IMR-90 (cell line): ENCODE measurements around the gene RTL5. TPM values are rescaled to one million over a fixed set of nuclear protein-coding genes. Genes with fewer than 3 reads are reported as not detected.

ENCODE experiments used
- ATAC-seq: fragments of 200-7000 bp; cut with Tn5 transposase; 2 replicates; pipeline ENCODE4 v1.9.1; 2020; ENCODE audit warnings: low read depth, mild to moderate bottlenecking, moderate library complexity
- BruUV-seq: library from RNA; stranded (reverse); fragments of 400-500 nt; replicated peaks from 2 replicates; lab custom pipeline; 2021; lab: Mats Ljungman, UMichigan
- CTCF ChIA-PET: fragments of 300-600 bp; formaldehyde crosslinking; extraction: SDS; loops from one replicate; lab custom pipeline; 2021; ENCODE audit warnings: antibody characterized with exemption; lab: Yijun Ruan, JAX
- POLR2A ChIA-PET: fragments of 300-600 bp; sonication (Branson Sonifier 250); formaldehyde crosslinking; loops from one replicate; lab custom pipeline; 2022; ENCODE audit warnings: antibody characterized with exemption; ENCODE audit not compliant: unreplicated experiment; lab: Charles Lee
- DNase-seq: peaks from one replicate; pipeline ENCODE4 v3.0.0; 2013
- H2AFZ ChIP-seq: replicated peaks from 2 replicates; pipeline ENCODE3; 2013; ENCODE audit warnings: low read length, mild to moderate bottlenecking; ENCODE audit not compliant: poor library complexity
- H2AK5ac ChIP-seq: 2 replicates; pipeline ENCODE4 v1.6.1; 2013; ENCODE audit warnings: low read depth, low read length, inconsistent platforms
- H2AK9ac ChIP-seq: replicated peaks from 2 replicates; pipeline ENCODE3; 2013; ENCODE audit warnings: mild to moderate bottlenecking, low read depth, low read length, moderate library complexity; ENCODE audit not compliant: poor library complexity
- H2BK120ac ChIP-seq: 2 replicates; pipeline ENCODE4 v1.6.1; 2013; ENCODE audit warnings: low read depth, low read length, inconsistent platforms
- H2BK15ac ChIP-seq: 3 replicates; pipeline ENCODE4 v1.6.1; 2013; ENCODE audit warnings: low read depth, low read length, inconsistent platforms
- H2BK20ac ChIP-seq: 2 replicates; pipeline ENCODE4 v1.6.1; 2013; ENCODE audit warnings: low read depth, mild to moderate bottlenecking, inconsistent platforms, low read length, moderate library complexity
- H2BK5ac ChIP-seq: 2 replicates; pipeline ENCODE4 v1.6.1; 2013; ENCODE audit warnings: mild to moderate bottlenecking, low read depth, low read length, inconsistent platforms; ENCODE audit not compliant: poor library complexity, severe bottlenecking
- H3K14ac ChIP-seq: replicated peaks from 2 replicates; pipeline ENCODE4 v1.6.1; 2013; ENCODE audit warnings: low read depth, low read length, inconsistent platforms
- H3K18ac ChIP-seq: 2 replicates; pipeline ENCODE4 v1.6.1; 2013; ENCODE audit warnings: low read depth, low read length, control low read depth
- H3K23ac ChIP-seq: 2 replicates; pipeline ENCODE4 v1.6.1; 2013; ENCODE audit warnings: low read depth, low read length, inconsistent platforms
- H3K27ac ChIP-seq: 2 replicates; pipeline ENCODE4 v1.5.1; 2013; ENCODE audit warnings: mild to moderate bottlenecking, control low read depth, low read length; ENCODE audit not compliant: insufficient read depth
- H3K27me3 ChIP-seq: 2 replicates; pipeline ENCODE4 v1.6.1; 2013; ENCODE audit warnings: low read length; ENCODE audit not compliant: control insufficient read depth, insufficient read depth
- H3K36me3 ChIP-seq: 2 replicates; pipeline ENCODE4 v1.6.1; 2013; ENCODE audit warnings: low read length, mixed read lengths; ENCODE audit not compliant: control insufficient read depth, insufficient read depth
- H3K4ac ChIP-seq: 2 replicates; pipeline ENCODE4 v1.6.1; 2013; ENCODE audit warnings: low read depth, low read length, inconsistent platforms
- H3K4me1 ChIP-seq: 2 replicates; pipeline ENCODE4 v1.6.1; 2013; ENCODE audit warnings: low read length, mixed read lengths; ENCODE audit not compliant: control insufficient read depth, insufficient read depth
- H3K4me2 ChIP-seq: 2 replicates; pipeline ENCODE4 v1.6.1; 2013; ENCODE audit warnings: low read depth, mild to moderate bottlenecking, control low read depth, low read length, moderate library complexity
- H3K4me3 ChIP-seq: 2 replicates; pipeline ENCODE4 v1.5.1; 2013; ENCODE audit warnings: low read depth, mild to moderate bottlenecking, control low read depth, low read length, moderate library complexity; ENCODE audit not compliant: insufficient read depth
- H3K56ac ChIP-seq: 2 replicates; pipeline ENCODE4 v1.6.1; 2013; ENCODE audit warnings: low read length, inconsistent platforms; ENCODE audit not compliant: insufficient read depth; ENCODE audit errors: extremely low read depth
- H3K79me1 ChIP-seq, 2 experiments: 2 replicates each; pipeline ENCODE4 v1.6.1; 2013; ENCODE audit warnings: low read length in 2 of 2, inconsistent platforms in 1 of 2, low read depth in 1 of 2
- H3K9ac ChIP-seq: 2 replicates; pipeline ENCODE4 v1.6.1; 2013; ENCODE audit warnings: low read depth, low read length, control low read depth
- H3K9me1 ChIP-seq: 2 replicates; pipeline ENCODE4 v1.6.1; 2013; ENCODE audit warnings: low read length, inconsistent platforms; ENCODE audit not compliant: insufficient read depth
- H3K9me3 ChIP-seq: 2 replicates; pipeline ENCODE4 v1.6.1; 2013; ENCODE audit warnings: low read length; ENCODE audit not compliant: control insufficient read depth, insufficient read depth
- H4K20me1 ChIP-seq: 2 replicates; pipeline ENCODE4 v1.6.1; 2013; ENCODE audit warnings: low read length, inconsistent platforms; ENCODE audit not compliant: insufficient read depth
- H4K5ac ChIP-seq: 2 replicates; pipeline ENCODE4 v1.6.1; 2013; ENCODE audit warnings: mild to moderate bottlenecking, low read depth, low read length, control low read depth
- H4K8ac ChIP-seq, 2 experiments: 2 replicates each; pipeline ENCODE4 v1.6.1; 2013; ENCODE audit warnings: low read depth in 2 of 2, low read length in 2 of 2, control low read depth in 1 of 2, inconsistent platforms in 1 of 2
- H4K91ac ChIP-seq: 2 replicates; pipeline ENCODE4 v1.6.1; 2013; ENCODE audit warnings: low read depth, low read length, inconsistent platforms; ENCODE audit not compliant: insufficient read depth
- BHLHE40 ChIP-seq: fragments of 150-350 bp; IDR thresholded peaks from 2 replicates; pipeline ENCODE4 v1.6.1; 2016; ENCODE audit warnings: mild to moderate bottlenecking, low read depth, low read length
- CEBPB ChIP-seq: IDR thresholded peaks from 2 replicates; pipeline ENCODE4 v1.6.1; 2012; ENCODE audit warnings: low read depth, low read length, improper control_type of control experiment
- CHD1 ChIP-seq: IDR thresholded peaks from 2 replicates; pipeline ENCODE4 v1.6.1; 2012; ENCODE audit warnings: low read depth, low read length, improper control_type of control experiment
- FOS ChIP-seq: fragments of 150-350 bp; IDR thresholded peaks from 2 replicates; pipeline ENCODE4 v1.6.1; 2016; ENCODE audit warnings: low read depth, low read length
- MAFK ChIP-seq: IDR thresholded peaks from 2 replicates; pipeline ENCODE4 v1.6.1; 2012; ENCODE audit warnings: low read depth, low read length, improper control_type of control experiment
- POLR2A ChIP-seq: IDR thresholded peaks from 2 replicates; pipeline ENCODE4 v1.6.1; 2012; ENCODE audit warnings: mild to moderate bottlenecking, low read depth, low read length
- RAD21 ChIP-seq: IDR thresholded peaks from 2 replicates; pipeline ENCODE4 v1.6.1; 2012; ENCODE audit warnings: low read length, improper control_type of control experiment
- WGBS, 2 experiments: methylation state at CpG; one replicate each; pipeline versions ENCODE4 v1.1.5 to v1.1.7; 2013; ENCODE audit warnings: missing lambda C conversion rate in 2 of 2; ENCODE audit not compliant: insufficient read length in 1 of 2; ENCODE audit errors: extremely low coverage in 2 of 2; 5-methylcytosine and 5-hydroxymethylcytosine counted together
- dilution Hi-C: fragments of 300-500 bp; cut with HindIII; formaldehyde crosslinking; loops from one replicate; pipeline ENCODE4 v1.14.3; 2018; ENCODE audit warnings: low sequenced_read_pairs; ENCODE audit not compliant: unreplicated experiment
- in situ Hi-C: fragments of 300-500 bp; cut with MboI; formaldehyde crosslinking; loops from 3 replicates; pipeline ENCODE4 v1.14.3; 2019; ENCODE audit warnings: low sequenced_read_pairs, inconsistent platforms, mixed read lengths
- intact Hi-C: fragments of 100-400 bp; cut with micrococcal nuclease; formaldehyde crosslinking; loops from 2 replicates; pipeline ENCODE4 v1.10.0; 2022
- polyA plus RNA-seq, 3 experiments: library from polyadenylated mRNA; depleted of rRNA; stranded (reverse); fragments of >200 nt; gene quantifications; 2 replicates each; pipeline ENCODE4 v1.2.3, GENCODE V29; 2012; ENCODE audit warnings: low replicate concordance in 1 of 3
- total RNA-seq: library from RNA; depleted of rRNA; stranded (reverse); fragments of >200 nt; gene quantifications from 2 replicates; pipeline ENCODE4 v1.2.3, GENCODE V29; 2012
- TF ChIP-seq, protein P1 (sequence below): fragments of 150-350 bp; IDR thresholded peaks from 2 replicates; pipeline ENCODE4 v1.6.1; 2017; ENCODE audit warnings: mild to moderate bottlenecking, antibody characterized with exemption, low read length, low read depth
- TF ChIP-seq, protein P2 (sequence below): conservative IDR thresholded peaks from 2 replicates; pipeline ENCODE4 v1.5.1; 2012; ENCODE audit warnings: mild to moderate bottlenecking, low read depth, low read length, improper control_type of control experiment

RTL5 gene
- total and polyA plus RNA-seq, 2 of the 4 experiments (the other 2 are of a cell fraction) = 0.90 to 2.5 TPM

DNA sequence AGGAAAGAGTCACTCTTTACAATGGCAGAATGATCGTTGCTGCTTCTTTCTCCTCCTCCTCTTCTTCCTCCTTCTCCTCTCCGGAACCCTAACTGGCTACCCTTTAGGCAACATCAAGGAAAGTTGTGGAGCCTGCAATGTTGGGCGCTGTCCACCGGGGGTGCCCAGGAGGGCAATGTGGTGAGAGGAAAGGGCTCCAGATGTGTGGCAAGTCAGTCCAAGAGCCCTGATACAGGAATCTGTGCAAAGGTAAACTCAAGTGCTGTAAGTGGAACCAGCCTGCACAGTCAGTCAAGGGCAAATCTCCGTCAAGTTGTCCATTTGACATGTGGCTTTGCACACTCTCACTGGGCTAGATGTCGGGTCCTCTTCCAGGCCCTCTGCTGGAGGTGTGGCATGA lies 2.8 kb downstream of the RTL5 start:
- Histone ChIP-seq H3K27me3 (peaks cover 50% of the 10 kb centered on the region), H2BK120ac (no peak overlapping the region), H4K91ac (no peak overlapping the region), H3K4me2 (no peak overlapping the region), H3K79me1 (no peaks in the 10 kb centered on the region), H3K27ac (no peak overlapping the region), H4K8ac (no peak overlapping the region), H2AK5ac (no peak overlapping the region), H3K56ac (no peak overlapping the region), H4K5ac (no peak overlapping the region), H3K9ac (no peak overlapping the region), H3K18ac (no peak overlapping the region), H3K9me1 (no peaks in the 10 kb centered on the region), H2BK20ac (no peak overlapping the region), H3K23ac (no peak overlapping the region), H3K4me1 (peaks cover 2% of the 10 kb centered on the region; the same call in 1 of the 2 replicates), H2AK9ac (no peak overlapping the region), H3K4ac (no peak overlapping the region), H3K36me3 (no peaks in the 10 kb centered on the region), H2AFZ (no peak overlapping the region), H2BK15ac (no peak overlapping the region), H2BK5ac (no peak overlapping the region), H3K9me3 (peaks cover 4% of the 10 kb centered on the region; the same call in 1 of the 2 replicates), H3K14ac (no peak overlapping the region), H4K20me1 (no peaks in the 10 kb centered on the region), H3K4me3 (no peak overlapping the region)
- dilution Hi-C loops (no loop called here), in situ Hi-C loops (loop anchor here (5.0 kb wide), 1 partner anchor 107 kb away; no protein-coding TSS in a partner anchor), intact Hi-C loops (no loop called here)
- ATAC-seq (no peak), DNase-seq (no peak)
- no peak for TF ChIP-seq BHLHE40
- TF ChIP-seq, protein P1, sequence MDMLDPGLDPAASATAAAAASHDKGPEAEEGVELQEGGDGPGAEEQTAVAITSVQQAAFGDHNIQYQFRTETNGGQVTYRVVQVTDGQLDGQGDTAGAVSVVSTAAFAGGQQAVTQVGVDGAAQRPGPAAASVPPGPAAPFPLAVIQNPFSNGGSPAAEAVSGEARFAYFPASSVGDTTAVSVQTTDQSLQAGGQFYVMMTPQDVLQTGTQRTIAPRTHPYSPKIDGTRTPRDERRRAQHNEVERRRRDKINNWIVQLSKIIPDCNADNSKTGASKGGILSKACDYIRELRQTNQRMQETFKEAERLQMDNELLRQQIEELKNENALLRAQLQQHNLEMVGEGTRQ = no peak
- TF ChIP-seq MAFK = no peak
- TF ChIP-seq CHD1 = no peak
- no peak for TF ChIP-seq FOS
- TF ChIP-seq RAD21 = 0 out of 2 replicates have a peak, but pooled peaks have one; percentile 17
- TF ChIP-seq POLR2A = no peak
- TF ChIP-seq, protein P2, sequence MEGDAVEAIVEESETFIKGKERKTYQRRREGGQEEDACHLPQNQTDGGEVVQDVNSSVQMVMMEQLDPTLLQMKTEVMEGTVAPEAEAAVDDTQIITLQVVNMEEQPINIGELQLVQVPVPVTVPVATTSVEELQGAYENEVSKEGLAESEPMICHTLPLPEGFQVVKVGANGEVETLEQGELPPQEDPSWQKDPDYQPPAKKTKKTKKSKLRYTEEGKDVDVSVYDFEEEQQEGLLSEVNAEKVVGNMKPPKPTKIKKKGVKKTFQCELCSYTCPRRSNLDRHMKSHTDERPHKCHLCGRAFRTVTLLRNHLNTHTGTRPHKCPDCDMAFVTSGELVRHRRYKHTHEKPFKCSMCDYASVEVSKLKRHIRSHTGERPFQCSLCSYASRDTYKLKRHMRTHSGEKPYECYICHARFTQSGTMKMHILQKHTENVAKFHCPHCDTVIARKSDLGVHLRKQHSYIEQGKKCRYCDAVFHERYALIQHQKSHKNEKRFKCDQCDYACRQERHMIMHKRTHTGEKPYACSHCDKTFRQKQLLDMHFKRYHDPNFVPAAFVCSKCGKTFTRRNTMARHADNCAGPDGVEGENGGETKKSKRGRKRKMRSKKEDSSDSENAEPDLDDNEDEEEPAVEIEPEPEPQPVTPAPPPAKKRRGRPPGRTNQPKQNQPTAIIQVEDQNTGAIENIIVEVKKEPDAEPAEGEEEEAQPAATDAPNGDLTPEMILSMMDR = peak; percentile 31
- TF ChIP-seq CEBPB = no peak
- WGBS, 2 experiments = 80% methylated on average over 1 of the region's 6 CpGs; no CpG with 5 or more reads in 1 of the 2 experiments
- TSS peak; percentile 43 for BruUV-seq
- ChIA-PET POLR2A (no interaction called here), CTCF (no interaction called here)
